Nephron (organoid): ENCODE data around the gene WNT7A.
"Not testable (repeated sequence)": the region's sequence is repeated elsewhere in the genome, so short reads cannot be mapped to it uniquely, and the experiment has no call there.

Experiments used
- H3K27ac Mint-ChIP-seq, 3 experiments: 2 replicates each; pipeline ENCODE4 v1.8.0; 2020; ENCODE audit warnings: mixed read lengths in 3 of 3, mild to moderate bottlenecking in 2 of 3, moderate library complexity in 1 of 3
- H3K27me3 Mint-ChIP-seq: 2 replicates; pipeline ENCODE4 v1.8.0; 2021; ENCODE audit warnings: low read depth, mild to moderate bottlenecking, moderate library complexity, mixed read lengths
- H3K36me3 Mint-ChIP-seq: 2 replicates; pipeline ENCODE4 v1.8.0; 2020; ENCODE audit warnings: low read depth, mixed read lengths
- H3K4me1 Mint-ChIP-seq: 2 replicates; pipeline ENCODE4 v1.8.0; 2020; ENCODE audit warnings: mixed read lengths
- H3K4me3 Mint-ChIP-seq, 3 experiments: 2 replicates each; pipeline ENCODE4 v1.8.0; 2020; ENCODE audit warnings: mild to moderate bottlenecking in 3 of 3, mixed read lengths in 3 of 3, moderate library complexity in 2 of 3
- H3K9me3 Mint-ChIP-seq: 2 replicates; pipeline ENCODE4 v1.8.0; 2020; ENCODE audit warnings: mixed read lengths
- TF ChIP-seq, protein P1 (sequence below), 3 experiments: fragments of 200-600 bp; sonication (generic); IDR thresholded peaks; one replicate each; pipeline ENCODE4 v1.5.0; 2021; ENCODE audit warnings: antibody characterized with exemption in 3 of 3; ENCODE audit not compliant: unreplicated experiment in 3 of 3

Gene WNT7A

DNA sequence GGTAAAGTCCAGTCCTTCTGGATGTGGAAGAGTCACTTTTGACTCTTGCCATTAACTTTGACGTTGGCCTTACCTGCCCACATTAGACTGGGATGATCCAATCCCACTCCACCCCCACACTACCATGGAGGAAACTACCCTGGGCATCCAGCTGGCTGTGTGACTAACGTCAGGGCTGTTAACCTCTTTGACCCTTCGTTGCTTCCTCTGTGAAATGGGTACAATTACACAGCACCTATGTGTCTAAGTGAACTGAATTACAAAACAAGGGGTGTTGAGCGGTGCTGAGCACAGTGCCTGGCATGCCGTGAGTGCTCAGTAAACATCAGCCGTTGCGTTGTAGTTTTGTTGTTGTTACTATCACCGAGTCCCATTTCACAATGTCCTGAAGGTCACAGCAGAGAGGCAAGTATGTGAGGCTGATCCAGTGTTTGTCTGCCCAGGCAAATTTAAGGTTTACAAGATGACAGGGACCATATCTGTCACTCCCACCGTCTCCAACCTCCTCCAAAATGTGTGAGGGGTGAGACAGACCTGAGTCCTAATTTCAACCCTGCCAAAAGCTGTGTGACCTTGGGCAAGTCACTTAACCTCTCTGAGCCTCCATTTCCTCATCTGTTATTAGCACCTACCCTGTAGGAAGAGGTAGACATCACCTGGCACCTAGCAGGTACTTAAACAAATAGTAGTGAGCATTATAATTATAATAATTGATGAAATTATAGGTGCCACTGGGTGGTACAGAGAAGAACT, 20.9 kb downstream of the WNT7A start:
- no peak overlapping the region for H3K27ac Mint-ChIP-seq
- peaks cover 68% of the 10 kb centered on the region for H3K27me3 Mint-ChIP-seq
- TF ChIP-seq, protein P1, sequence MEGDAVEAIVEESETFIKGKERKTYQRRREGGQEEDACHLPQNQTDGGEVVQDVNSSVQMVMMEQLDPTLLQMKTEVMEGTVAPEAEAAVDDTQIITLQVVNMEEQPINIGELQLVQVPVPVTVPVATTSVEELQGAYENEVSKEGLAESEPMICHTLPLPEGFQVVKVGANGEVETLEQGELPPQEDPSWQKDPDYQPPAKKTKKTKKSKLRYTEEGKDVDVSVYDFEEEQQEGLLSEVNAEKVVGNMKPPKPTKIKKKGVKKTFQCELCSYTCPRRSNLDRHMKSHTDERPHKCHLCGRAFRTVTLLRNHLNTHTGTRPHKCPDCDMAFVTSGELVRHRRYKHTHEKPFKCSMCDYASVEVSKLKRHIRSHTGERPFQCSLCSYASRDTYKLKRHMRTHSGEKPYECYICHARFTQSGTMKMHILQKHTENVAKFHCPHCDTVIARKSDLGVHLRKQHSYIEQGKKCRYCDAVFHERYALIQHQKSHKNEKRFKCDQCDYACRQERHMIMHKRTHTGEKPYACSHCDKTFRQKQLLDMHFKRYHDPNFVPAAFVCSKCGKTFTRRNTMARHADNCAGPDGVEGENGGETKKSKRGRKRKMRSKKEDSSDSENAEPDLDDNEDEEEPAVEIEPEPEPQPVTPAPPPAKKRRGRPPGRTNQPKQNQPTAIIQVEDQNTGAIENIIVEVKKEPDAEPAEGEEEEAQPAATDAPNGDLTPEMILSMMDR (IDR thresholded peaks at IDR 0.05; ENCODE audit: unreplicated experiment in 3 of 3) = no peak
- H3K4me3 Mint-ChIP-seq = no peak overlapping the region
- no peaks in the 10 kb centered on the region for H3K4me1 Mint-ChIP-seq
- no peaks in the 10 kb centered on the region for H3K9me3 Mint-ChIP-seq
- no peaks in the 10 kb centered on the region for H3K36me3 Mint-ChIP-seq

DNA sequence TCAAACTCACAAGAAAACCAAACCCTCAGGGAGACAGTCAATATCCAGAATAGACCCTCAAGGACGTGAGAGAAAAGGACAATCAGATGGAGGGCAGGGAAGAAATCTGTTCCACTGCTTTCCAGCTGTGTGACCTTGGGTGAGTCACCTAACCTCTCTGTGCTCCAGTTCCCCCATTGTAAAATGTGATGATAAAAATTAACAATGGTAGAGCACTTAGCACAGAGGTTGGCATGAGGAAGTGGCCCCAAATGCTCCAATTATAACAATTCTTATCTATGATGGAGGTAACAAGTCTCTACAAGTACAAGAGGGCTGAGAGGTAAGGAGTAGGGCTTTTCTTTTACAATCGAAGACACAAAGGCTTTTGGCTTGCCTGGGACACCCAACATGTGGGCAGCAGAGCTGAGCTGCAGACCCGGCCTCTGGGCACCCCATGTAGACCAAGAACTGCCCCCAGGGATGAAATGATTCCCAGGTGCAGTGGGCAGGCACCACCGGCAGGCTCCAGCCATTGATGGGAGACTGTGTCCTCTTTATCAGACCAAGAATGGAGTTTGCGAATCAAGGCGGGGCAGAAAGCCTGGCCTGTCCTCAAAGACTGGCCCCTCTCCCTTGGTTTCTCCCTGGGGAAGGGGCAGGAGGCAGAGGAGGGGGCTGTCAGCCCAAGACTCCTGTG, 22.0 kb downstream of the WNT7A start:
- no peak overlapping the region for H3K27ac Mint-ChIP-seq
- H3K4me1 Mint-ChIP-seq = no peaks in the 10 kb centered on the region
- TF ChIP-seq, protein P1 (IDR thresholded peaks at IDR 0.05; ENCODE audit: unreplicated experiment in 3 of 3) = no peak
- H3K4me3 Mint-ChIP-seq = no peak overlapping the region
- no peaks in the 10 kb centered on the region for H3K9me3 Mint-ChIP-seq
- H3K27me3 Mint-ChIP-seq = peaks cover 59% of the 10 kb centered on the region
- H3K36me3 Mint-ChIP-seq = no peaks in the 10 kb centered on the region

GRCh38 chr3:13856628-13857027, 23.2 kb downstream of the WNT7A start:
- peaks cover 47% of the 10 kb centered on the region for H3K27me3 Mint-ChIP-seq
- not testable (repeated sequence) for H3K4me3 Mint-ChIP-seq

GRCh38 chr3:13856006-13856405, 23.9 kb downstream of the WNT7A start:
- Mint-ChIP-seq H3K9me3 (no peaks in the 10 kb centered on the region), H3K4me3 (no peak overlapping the region), H3K27me3 (peaks cover 45% of the 10 kb centered on the region), H3K27ac (no peak overlapping the region), H3K36me3 (no peaks in the 10 kb centered on the region), H3K4me1 (no peaks in the 10 kb centered on the region)
- TF ChIP-seq, protein P1 (IDR thresholded peaks at IDR 0.05; ENCODE audit: unreplicated experiment in 3 of 3) = no peak

More at GRCh38 chr3:13856628-13857027, 23.2 kb downstream of the WNT7A start:
- not testable (repeated sequence) for H3K27ac Mint-ChIP-seq, H3K4me1 Mint-ChIP-seq, H3K9me3 Mint-ChIP-seq, H3K36me3 Mint-ChIP-seq

DNA sequence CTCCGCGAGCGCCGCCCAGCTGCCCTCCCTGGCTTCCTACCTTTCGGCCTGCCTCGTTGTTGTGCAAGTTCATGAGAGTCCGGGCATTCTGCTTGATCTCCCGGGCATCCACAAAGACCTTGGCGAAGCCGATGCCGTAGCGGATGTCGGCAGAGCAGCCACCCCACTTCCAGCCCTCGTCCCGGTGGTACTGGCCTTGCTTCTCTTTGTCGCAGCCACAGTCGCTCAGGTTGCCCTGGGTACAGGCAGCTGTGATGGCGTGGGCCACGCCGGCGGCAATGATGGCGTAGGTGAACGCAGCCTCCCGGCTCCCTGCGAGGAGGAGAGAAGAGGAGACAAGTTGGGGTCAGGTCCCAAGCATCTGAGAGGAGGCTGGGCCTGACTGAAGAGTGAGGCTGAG, 25.4 kb downstream of the WNT7A start:
- TF ChIP-seq, protein P1 (IDR thresholded peaks at IDR 0.05; ENCODE audit: unreplicated experiment in 3 of 3) = no peak
- Mint-ChIP-seq H3K27ac (no peak overlapping the region), H3K4me3 (no peak overlapping the region), H3K36me3 (no peaks in the 10 kb centered on the region), H3K27me3 (peaks cover 39% of the 10 kb centered on the region), H3K9me3 (no peaks in the 10 kb centered on the region), H3K4me1 (no peaks in the 10 kb centered on the region)

DNA sequence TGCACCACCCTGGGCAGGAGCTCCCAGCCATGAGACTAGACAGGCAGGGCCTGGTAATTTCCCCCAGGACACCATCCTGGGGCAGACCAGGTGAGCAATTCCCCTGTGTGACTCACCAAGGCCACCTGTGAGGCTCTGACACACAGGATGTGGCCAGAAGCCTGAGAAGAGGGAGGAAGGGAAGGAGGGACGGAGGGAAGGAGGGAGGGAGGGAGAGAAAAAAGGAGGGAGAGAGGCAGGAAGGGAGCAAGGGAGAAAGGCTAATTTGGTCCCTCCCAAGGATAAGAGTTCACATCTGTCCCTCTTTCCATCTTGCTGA, 25.9 kb downstream of the WNT7A start:
- TF ChIP-seq, protein P1 (IDR thresholded peaks at IDR 0.05; ENCODE audit: unreplicated experiment in 3 of 3) = no peak
- Mint-ChIP-seq H3K4me3 (no peak overlapping the region), H3K4me1 (no peaks in the 10 kb centered on the region), H3K36me3 (no peaks in the 10 kb centered on the region), H3K9me3 (no peaks in the 10 kb centered on the region), H3K27ac (no peak overlapping the region), H3K27me3 (peaks cover 40% of the 10 kb centered on the region)
